ENCODE measurements around the gene ATG4D.

The ATG4D gene

DNA sequence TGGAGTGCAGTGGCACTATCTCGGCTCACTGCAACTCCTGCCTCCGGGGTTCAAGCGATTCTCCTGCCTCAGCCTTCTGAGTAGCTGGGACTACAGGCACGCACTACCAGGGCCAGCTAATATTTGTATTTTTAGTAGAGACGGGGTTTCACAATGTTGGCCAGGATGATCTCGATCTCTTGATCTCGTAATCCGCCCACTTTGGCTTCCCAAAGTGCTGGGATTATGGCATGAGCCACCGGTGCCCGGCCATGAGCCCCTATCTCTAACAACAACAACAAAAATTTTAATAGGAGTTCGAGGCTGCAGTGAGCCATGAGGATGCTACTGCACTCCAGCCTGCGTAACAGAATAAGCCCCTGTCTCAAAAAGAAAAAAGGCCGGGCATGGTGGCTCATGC lies 38.4 kb downstream of the ATG4D start:
- no peak for FAIRE-seq

DNA sequence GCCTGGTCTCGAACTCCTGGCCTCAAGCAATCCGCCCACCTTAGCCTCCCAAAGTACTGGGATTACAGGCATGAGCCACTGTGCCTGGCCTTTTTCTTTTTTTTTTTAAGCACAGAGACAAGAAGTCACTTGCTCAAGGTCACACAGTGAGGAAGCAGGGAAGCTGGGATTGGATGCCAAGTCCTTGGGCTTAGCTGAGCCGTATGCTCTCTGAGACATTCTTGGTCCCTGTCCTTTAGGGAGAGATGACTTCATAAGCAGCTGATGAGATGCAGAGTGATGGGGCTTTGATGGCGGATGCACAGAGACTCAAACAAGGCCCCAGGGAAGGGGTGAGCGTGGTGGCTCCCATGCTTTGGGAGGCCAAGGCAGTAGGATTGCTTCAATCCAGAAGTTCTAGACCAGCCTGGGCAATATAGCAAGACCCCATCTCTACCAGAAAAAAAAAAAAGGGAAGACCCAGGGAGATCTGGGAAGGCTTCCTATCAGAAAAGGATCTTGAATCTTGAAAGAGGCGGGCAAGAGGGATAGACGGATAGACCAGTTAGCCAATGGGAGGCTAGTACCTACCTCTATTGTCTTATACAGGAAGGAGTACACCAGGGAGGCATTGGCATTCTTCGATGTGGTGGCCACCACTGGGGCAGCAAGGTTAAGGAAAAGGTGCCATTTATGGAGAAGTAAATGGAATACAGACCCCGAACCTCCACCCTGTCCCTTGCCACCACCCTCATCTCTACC lies 39.5 kb downstream of the ATG4D start:
- FAIRE-seq = no peak

DNA sequence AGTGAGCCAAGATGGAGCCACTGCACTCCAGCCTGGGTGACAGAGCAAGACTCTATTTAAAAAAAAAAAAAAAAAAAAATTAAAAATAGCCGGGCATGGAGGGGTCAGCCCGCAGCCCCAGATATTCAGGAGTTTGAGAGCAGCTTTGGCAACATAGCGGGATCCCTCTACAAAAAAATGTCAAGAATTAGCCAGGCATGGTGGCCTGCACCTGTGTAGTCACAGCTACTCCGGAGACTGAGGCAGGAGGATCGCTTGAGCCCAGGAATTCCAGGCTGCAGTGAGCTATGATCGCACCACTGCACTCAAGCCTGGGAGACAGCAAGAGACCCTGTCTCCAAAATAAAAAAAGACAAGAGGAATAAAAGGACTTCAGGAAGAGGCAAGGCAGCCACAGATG lies 42.7 kb downstream of the ATG4D start:
- FAIRE-seq = no peak

DNA sequence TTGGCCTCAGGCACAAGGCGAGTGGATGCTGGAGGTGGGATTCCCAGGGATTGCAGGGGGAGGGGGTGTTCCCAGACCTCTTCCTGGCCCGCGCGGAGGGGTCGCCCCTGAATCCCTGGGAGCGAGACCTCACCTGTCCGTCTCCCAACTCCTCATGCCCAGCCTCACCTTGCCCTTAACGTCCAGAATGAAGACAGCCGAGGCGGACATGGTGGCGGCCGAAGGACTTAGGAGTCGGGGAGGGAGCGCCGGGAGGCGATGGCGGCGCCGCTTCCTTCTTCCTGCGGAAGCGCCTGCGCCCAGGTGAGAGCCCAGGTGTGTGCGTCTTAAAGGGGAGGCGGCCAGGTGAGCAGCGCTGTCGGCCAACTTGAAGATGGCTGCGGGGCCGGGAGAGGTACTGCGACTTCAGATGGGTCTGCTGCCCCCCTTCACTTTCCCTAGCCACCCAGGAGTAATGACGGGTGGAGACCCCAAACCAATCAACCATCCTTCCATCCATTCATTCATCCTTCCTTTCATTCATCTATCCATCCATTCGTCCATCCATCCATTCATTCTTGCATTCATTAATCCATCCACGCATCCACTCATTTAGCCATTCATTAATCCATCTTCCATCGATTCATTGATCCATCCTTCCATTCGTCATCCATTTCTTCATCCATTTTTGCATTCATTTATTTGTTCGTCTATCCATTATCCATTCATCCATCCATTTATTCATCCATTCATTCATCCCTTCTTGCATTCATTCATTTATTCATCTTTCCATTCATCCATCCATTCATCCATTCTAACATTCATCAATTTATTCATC lies 43.5 kb downstream of the ATG4D start, which contains the start of gene AP1M2:
TSS of gene AP1M2 (minus strand) at position 291 of the 817 bp plus-strand sequence. CDS start at position 210, 81 bp downstream.
- no peak for FAIRE-seq

DNA sequence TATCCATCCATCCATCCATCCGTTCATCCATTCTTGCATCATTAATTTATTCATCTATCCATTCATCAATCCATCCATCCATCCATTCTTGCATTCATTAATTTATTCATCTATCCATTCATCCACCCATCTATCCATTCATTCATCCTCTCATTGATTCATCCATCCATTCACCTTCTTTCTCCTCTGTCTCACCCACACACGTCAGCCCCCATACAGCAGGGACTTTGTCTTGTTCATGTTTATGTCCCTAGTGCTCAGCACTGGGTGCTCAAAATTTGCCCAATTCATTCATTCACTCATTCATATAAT lies 44.1 kb downstream of the ATG4D start:
- FAIRE-seq = no peak

DNA sequence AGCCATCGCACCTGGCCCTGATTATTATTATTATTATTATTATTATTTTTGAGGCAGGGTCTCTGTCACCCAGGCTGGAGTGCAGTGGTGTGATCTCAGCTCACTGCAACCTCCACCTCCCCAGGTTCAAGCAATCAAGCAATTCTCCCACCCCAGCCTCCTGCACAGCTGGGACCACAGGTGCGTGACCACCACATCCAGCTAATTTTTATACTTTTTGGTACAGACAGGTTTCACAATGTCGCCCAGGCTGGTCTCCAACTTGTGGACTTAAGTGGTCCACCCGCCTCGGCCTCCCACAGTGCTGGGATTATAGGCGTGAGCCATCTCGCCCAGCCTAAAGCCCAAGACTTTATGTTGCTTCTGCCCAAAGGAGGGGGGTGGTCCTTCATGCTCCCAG lies 49.4 kb downstream of the ATG4D start:
- no peak for FAIRE-seq

DNA sequence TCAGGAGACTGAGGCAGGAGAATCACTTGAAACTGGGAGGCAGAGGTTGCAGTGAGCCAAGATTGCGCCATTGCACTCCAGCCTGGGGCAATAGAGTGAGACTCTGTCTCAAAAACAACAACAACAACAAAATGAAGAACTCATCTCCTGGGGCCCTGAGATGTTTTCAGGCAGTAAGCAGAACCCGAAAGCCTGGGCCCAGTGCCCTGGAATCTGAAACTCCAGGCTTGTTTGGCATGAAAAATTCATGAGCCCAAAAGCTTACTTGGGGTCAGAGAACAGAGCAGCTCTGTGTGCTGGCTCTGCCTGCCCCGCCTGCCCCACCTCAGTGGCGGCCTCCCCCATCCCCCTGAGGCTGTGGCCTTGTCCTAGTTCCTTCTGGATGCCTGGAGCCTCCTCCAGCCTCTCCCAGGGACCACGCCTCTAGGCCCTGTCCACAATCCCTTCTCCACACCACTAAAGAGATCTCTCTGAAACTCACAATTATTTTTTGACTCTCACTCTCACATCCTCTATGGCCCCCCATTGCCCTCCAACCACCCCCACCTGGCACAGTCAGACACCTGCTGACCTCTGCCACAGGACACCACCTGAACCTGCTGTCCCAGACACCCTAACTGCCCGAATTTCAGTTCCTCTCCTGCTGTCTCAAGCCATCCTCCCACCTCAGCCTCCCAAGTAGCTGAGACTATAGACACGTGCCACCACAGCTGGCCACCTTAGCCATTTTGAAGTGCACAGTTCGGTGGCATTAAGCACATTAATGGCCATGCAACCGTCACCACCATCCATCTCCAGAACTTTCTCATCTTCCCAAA lies 50.3 kb downstream of the ATG4D start:
- no peak for FAIRE-seq

DNA sequence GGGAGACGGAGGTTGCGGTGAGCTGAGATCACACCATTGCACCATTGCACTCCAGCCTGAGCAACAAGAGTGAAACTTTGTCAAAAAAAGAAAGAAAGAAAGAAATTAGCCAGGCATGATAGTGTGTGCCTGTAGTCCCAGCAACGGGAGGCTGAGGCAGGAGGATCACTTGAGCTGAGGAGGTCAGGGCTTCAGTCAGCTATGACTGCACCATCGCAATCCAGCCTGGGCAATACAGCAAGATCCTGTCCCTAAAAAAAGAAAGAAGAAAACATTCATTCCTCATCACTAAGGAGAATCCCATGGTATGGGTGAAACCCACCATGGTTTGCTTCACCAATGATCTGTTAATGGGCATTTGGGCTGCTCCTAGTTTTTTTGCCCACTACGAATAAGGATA lies 56.4 kb downstream of the ATG4D start:
- no peak for FAIRE-seq

DNA sequence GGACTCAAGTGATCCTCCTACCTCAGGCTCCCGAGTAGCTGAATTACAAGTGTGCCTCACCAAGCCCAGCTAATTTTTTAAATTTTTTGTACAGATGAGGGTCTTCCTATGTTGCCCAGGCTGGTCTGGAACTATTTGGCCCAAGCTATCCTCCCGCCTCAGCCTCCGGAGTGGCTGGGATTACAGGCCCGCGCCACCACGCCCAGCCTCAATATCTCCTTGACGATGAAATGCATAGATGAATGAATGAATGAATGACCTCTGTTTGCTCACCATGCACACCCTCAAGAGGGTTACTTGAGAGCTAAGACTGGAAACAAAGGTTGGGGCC lies 58.3 kb downstream of the ATG4D start:
- no peak for FAIRE-seq

DNA sequence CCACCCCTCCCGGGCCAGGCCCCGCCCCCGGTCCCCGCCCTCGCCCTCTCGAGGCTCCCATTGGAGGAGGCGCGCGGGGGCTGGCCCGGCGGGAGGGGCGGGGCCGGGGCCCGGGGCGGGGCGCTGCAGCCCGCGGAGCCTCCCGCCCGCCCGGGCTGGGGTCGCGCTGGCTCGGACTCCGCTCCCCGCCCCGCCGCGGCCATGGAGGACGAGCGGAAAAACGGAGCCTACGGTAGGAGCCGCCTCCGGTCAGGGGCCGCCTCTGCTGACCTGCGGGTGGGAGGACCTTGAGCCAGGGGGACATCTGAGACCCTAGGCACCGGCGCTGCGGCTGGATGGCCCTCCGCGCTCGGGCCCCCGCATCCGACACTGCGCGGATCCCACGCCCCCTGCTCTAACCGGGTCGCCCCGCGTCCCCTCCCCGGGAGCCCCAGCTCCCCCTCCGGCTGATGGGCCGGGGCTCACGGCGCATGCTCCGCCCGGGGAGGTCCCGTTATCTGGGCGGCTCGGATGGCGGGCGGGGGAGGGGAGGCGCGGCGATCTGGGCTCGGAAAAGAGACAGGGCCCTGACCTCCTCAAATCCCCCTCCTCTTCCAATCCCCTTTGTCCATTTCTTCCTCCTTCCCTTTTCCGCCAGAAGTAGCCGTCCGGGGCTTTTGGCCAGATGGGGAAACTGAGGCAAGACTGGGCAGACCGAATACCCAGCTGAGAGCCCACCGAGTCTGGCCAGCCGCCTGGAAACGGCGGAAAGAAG lies 58.8 kb downstream of the ATG4D start:
- no peak for FAIRE-seq

All from islet of Langerhans (tissue), 1 donor.